Measurements from ENCODE around the gene ADCK2. TPM values are rescaled to one million over a fixed set of nuclear protein-coding genes. Genes with fewer than 3 reads are reported as not detected.
"Not testable (repeated sequence)": the region's sequence is repeated elsewhere in the genome, so short reads cannot be mapped to it uniquely, and the experiment has no call there.

ADCK2 gene
- polyA plus RNA-seq (ENCODE audit: insufficient read depth in 1 of 5, insufficient read length in 5 of 5, low replicate concordance in 1 of 5), result 10 to 100 TPM; 13.3 to 19.5 (median 14.5) TPM
- long read RNA-seq, donor 1, transcript ADCK2-201 (8 exons, 2,377 nt), result major isoform, 12 of 17 reads
- long read RNA-seq, donor 1, partial matches to known transcripts, result 5 of 17 reads
- long read RNA-seq, donor 1, other reads (novel, unspliced or antisense), result 0 of 17 reads
- long read RNA-seq, donor 2, transcript ADCK2-201 (8 exons, 2,377 nt), result major isoform, 7 of 8 reads
- long read RNA-seq, donor 2, partial matches to known transcripts, result 0 of 8 reads
- long read RNA-seq, donor 2, other reads (novel, unspliced or antisense), result 0 of 8 reads
- long read RNA-seq, donor 3, transcript ADCK2-201 (8 exons, 2,377 nt), result major isoform, 5 of 13 reads
- long read RNA-seq, donor 3, partial matches to known transcripts, result 8 of 13 reads
- long read RNA-seq, donor 3, other reads (novel, unspliced or antisense), result 0 of 13 reads
- long read RNA-seq, donor 4, partial matches to known transcripts, result 0 of 1 reads
- long read RNA-seq, donor 4, other reads (novel, unspliced or antisense), result 0 of 1 reads
- long read RNA-seq, donor 5, transcript ADCK2-201 (8 exons, 2,377 nt), result major isoform, 6 of 6 reads
- long read RNA-seq, donor 5, partial matches to known transcripts, result 0 of 6 reads
- long read RNA-seq, donor 5, other reads (novel, unspliced or antisense), result 0 of 6 reads
- long read RNA-seq, donor 6, transcript ADCK2-201 (8 exons, 2,377 nt), result major isoform, 7 of 7 reads
- long read RNA-seq, donor 6, partial matches to known transcripts, result 0 of 7 reads
- long read RNA-seq, donor 6, other reads (novel, unspliced or antisense), result 0 of 7 reads
- long read RNA-seq, donor 7, partial matches to known transcripts, result 0 of 4 reads
- long read RNA-seq, donor 7, other reads (novel, unspliced or antisense), result 0 of 4 reads
- long read RNA-seq, donor 8, partial matches to known transcripts, result 0 of 3 reads
- long read RNA-seq, donor 8, other reads (novel, unspliced or antisense), result 0 of 3 reads

GRCh38 chr7:140672382-140673062 lies at the start of gene ADCK2:
ADCK2 (plus strand) TSS chr7:140672945; CDS start chr7:140673331, 386 bp downstream.
- DNase-seq, result no peak

DNA sequence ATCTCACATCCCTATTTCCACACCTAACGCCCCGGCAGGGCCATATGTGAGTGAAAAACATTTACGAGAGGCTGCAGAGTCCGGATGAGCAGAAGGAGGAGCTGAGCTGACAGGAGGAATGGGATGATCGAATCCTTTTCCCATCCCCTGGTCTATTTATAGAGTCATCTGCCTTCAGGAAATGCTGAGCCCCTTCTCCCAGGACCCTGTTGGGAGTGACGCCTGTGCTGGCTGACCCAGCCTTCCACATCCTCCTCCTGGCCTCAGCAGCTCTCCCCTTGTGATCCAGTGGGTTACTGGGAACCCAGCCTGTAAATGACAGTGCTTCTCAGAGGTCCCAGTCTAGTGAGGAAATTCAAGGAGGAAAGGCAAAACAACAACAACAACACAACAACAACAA lies 48.8 kb upstream of the ADCK2 start:
- DNase-seq, result no peak

- DNase-seq, result no peak
These were observed 48.2 kb upstream of the ADCK2 start for GRCh38 chr7:140624392-140625191.

GRCh38 chr7:140625192-140625558 lies 47.6 kb upstream of the ADCK2 start:
- DNase-seq, result not testable (repeated sequence)

DNA sequence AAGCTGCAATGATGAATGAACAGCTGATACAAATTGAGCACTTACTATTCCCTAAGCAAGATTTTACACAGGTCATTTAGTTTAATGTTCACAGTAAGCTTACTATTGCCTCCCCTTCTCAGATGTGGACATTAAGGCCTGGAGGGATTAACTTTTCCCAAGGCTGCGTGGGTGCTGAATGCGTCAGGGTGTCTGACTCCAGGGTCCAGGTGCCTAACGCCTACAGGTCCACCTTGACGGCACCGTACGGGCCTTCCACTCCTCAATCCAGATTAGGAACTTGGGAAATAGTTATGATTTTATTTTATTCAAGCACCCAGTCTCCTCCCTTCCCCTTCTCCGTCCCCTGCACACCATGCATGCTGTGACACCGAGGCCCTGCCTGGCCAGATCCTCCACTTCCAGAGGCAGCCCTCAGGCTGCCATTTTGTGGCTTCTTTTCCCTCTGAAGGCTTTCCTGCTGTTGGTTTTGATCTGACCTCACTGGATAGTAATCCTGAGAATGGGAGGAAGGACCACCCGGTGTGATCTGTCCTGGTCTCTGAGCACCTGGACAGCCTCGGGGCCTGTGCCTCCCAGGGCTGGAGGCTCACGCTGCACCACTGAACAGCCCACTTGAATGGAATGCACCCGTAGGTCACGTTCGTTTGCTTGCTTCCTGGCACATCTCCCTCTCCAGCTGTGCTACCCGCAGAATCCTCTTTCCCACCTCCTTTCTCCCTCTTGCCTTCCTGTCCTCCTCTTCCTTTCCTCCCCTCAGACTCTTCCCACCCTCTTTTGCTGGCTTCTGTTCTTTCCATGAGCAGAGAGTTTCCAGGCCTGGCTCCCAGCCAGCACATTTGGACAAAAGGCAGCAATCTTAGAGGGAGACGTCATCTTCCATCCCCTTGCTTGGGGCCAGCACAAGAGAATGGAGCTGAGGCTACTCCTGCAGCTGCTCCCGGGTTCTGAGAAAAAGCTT lies 46.6 kb upstream of the ADCK2 start:
- peak; percentile 94 to 96 for DNase-seq

DNA sequence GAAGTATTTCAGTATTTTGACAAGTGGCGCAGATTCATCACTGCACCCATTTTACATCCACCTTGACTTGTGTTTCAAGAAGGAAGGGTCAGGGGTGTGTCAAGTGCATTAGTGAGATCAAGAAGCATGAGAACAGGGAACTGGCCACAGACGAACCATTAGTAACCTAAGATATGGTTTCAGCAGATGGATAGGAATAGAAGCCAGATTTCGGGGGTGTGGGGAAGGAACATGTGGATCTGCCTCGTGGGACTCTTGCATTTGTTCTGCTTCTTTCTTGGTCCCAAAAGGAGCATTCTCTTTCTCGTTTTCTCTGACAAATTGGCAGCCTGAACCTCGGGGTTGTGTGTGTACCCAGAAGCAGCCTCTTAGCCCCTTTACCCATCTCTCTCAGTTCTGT lies 41.7 kb upstream of the ADCK2 start:
- no peak for DNase-seq

DNA sequence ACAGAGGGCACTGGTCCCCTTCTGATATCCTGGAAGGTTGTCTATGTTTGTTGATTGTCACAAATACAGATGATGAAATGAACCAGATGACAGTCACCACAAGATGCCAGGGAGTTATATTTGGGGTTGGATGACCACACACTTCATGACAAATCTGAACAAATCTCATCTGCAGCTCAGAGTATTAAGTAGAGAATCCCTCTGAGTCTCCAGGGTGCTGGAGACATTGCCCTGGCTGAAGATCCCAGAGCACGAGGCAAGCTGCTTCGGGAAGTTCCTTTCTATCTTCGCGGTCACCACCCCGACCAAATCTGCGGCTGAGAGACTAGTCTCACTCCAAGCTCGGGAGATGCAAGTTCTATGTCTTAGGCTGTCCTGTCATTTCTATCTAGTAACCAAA lies 41.1 kb upstream of the ADCK2 start:
- no peak for DNase-seq

- DNase-seq, result no peak
These were observed 37.4 kb upstream of the ADCK2 start for GRCh38 chr7:140635345-140635744.

- DNase-seq, result no peak
These were observed 36.9 kb upstream of the ADCK2 start for GRCh38 chr7:140635816-140636215.

DNA sequence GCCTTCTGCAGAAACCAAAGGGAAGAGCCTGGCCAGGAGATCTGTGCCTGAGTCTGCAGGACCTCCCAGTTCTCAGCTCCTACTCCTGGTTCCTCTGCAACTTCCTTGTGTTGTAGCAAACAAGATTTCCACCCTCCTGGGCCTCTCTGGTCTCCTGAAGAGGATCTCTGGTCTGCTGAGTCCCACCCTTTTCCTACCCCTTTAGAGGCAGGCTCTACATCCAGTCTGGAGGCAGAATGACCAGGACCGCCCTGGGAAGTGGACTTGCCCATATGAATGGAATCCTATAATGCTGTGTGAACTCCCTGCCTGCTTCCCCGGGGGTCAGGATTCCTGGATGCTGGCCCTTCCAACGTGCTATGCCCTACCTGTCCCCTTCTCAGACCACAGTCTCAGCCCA lies 35.3 kb upstream of the ADCK2 start:
- no peak for DNase-seq

GRCh38 chr7:140638173-140638791 lies 34.5 kb upstream of the ADCK2 start:
- DNase-seq, result peak in 1 of 2 donors; percentile 83

DNA sequence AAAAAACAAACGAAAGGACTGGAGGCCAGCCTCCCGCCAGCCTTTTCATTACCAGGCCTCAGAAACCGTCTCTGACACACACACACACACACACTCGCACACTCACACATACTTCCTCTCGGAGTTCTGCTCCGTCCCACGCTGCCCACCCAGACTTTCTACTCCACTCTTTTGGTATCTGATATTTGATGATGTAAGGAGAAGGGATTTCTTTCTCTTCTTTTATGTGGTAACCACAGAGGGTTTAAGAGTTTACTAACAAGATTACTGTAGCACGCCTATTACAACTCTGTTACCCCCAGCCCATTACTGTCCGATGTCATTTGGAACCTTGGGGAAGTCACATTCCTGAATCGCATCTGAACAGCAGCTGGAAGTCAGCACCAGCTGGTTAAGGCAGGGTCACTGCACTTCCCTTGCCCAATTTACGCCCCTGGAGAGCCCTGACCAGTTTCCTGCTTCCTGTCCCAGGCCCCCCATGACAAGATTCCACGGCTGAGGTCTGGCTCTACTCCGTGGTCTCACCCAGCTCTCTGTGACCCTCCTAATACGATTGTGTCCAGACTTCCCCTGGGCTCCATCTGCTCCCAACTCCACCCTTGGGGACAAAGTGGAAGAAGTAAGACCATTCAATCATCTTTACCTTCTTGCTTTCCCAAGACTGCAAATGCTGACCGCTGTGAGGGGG lies 33.2 kb upstream of the ADCK2 start:
- peak; percentile 78 to 85 for DNase-seq

- peak in 1 of 2 donors; percentile 55 for DNase-seq
These were observed 32.6 kb upstream of the ADCK2 start for GRCh38 chr7:140640060-140640637.

DNA sequence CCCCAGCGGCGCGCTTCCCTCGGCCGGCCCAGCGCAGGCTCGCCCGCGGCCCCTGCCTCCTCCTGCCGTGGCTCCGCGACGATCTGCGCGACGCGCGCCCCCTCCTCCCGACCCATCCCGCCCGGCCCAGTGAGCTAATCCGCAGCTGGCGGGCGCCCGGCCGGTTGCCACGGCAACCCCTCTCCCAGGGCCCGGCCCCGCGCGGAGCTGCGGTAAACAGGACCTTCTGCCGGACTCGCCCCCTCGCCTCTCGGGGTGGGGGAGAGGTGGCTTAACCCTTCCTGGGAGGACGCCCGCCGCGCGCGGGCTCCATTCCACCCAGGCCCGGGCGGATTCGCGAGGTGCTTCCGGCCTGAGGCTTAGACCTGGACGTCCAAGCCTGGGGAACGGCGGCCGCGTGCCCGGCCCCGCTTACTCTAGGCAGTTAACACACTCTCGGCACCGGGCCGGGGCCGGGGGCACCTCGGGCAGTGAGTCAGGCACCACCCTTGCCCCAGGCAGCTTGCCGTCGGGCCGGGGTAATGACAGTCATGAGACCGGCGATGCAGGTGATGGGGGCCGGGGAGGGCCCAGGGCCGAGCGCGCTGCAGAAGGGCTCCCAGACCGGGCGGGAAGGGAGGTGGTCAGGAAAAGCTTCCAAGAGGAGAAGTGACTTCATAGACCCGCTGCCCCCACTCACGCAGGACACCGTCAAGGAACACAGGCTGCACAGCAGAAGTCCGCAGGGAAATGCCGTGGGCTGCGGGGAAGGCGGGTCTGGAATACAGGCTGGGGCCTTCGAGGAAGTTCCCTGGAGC lies 31.8 kb upstream of the ADCK2 start, which contains the start of gene DENND2A:
DENND2A (minus strand) TSS at position 87 of the 797 bp plus-strand sequence. CDS start 38,416 bp downstream, outside the sequence.
- peak; percentile 91 to 93 for DNase-seq

- DNase-seq, result no peak
These were observed 31.1 kb upstream of the ADCK2 start for GRCh38 chr7:140641524-140642195.

GRCh38 chr7:140643416-140643815 lies 29.3 kb upstream of the ADCK2 start:
- DNase-seq, result no peak

DNA sequence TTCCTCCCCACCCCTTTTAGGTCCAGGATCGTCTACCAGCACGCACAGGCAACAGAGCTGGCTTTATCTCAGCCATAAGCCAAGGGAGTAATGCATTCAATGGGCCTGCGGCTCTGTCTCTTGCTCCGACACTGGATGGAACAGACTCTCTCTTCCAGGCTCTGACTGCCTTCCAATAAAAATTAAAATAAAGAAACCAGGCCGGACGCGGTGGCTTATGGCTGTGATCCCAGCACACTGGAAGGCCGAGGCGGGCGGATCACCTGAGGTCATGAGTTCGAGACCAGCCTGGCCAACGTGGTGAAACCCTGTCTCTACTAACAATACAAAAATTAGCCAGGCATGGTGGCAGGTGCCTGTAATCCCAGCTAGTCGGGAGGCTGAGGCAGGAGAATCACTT lies 28.0 kb upstream of the ADCK2 start:
- DNase-seq, result not testable (repeated sequence)
